Mucosa of descending colon (tissue), 3 donors: ENCODE results near the gene C10orf95. TPM values are rescaled to one million over a fixed set of nuclear protein-coding genes. Genes with fewer than 3 reads are reported as not detected.
A peak's percentile ranks its signal among the peaks of the same experiment; 100 is the strongest.

Experiments
- ATAC-seq: fragments of 200-7000 bp; cut with Tn5 transposase; one replicate; pipeline ENCODE4 v1.9.1; 2020; ENCODE audit warnings: mild to moderate bottlenecking, moderate library complexity
- DNase-seq, 3 donors: peaks; one replicate each; pipeline ENCODE4 v3.0.0-alpha.2; 2020
- H3K36me3 ChIP-seq: fragments of 200-600 bp; one replicate; pipeline ENCODE4 v1.8.0; 2021; ENCODE audit warnings: low read depth, mild to moderate bottlenecking
- H3K4me1 ChIP-seq: fragments of 200-600 bp; one replicate; pipeline ENCODE4 v1.8.0; 2021; ENCODE audit warnings: low read depth, mild to moderate bottlenecking
- H3K4me3 ChIP-seq: fragments of 200-600 bp; one replicate; pipeline ENCODE4 v1.8.0; 2021; ENCODE audit warnings: mild to moderate bottlenecking
- H3K9me3 ChIP-seq: fragments of 200-600 bp; one replicate; pipeline ENCODE4 v1.8.0; 2021; ENCODE audit warnings: mild to moderate bottlenecking
- intact Hi-C, 2 donors: fragments of 100-400 bp; cut with DNase I in 1 of 2; cut with micrococcal nuclease in 1 of 2; formaldehyde crosslinking; loops; one replicate each; pipeline versions ENCODE4 v1.11.0 to v1.11.1; 2022; cut with DNase I, micrococcal nuclease
- total RNA-seq, 3 donors: library from RNA; stranded (reverse); fragmentation: NEBNext Ultra II Directional in 2 of 3; extraction: Animal tissue kit (Norgen Biotek cat#: 25700) in 2 of 3; gene quantifications; one replicate each; pipeline versions ENCODE4 v1.2.1 to v1.2.4, GENCODE V29; 2021 to 2023
- TF ChIP-seq, protein P1 (sequence below): fragments of 200-600 bp; IDR thresholded peaks from one replicate; pipeline ENCODE4 v1.8.0; 2022; ENCODE audit warnings: antibody characterized with exemption, mild to moderate bottlenecking
- donor health status: DM: no; HTN: no; CAD: no; lungs with moderate emphysema.
- donor health status: DM: no; HTN: no; CAD: no.
- donor health status: DM: no; HTN: yes; CAD: no.

Gene C10orf95
- total RNA-seq, 3 donors from 2014 or later = 0.41 to 2.3 (median 2.0) TPM

- ATAC-seq = no peak
- DNase-seq = peak; percentile 63 to 76 (median 76)
- peaks cover 27% of the 10 kb centered on the region for H3K4me1 ChIP-seq
- TF ChIP-seq, protein P1, sequence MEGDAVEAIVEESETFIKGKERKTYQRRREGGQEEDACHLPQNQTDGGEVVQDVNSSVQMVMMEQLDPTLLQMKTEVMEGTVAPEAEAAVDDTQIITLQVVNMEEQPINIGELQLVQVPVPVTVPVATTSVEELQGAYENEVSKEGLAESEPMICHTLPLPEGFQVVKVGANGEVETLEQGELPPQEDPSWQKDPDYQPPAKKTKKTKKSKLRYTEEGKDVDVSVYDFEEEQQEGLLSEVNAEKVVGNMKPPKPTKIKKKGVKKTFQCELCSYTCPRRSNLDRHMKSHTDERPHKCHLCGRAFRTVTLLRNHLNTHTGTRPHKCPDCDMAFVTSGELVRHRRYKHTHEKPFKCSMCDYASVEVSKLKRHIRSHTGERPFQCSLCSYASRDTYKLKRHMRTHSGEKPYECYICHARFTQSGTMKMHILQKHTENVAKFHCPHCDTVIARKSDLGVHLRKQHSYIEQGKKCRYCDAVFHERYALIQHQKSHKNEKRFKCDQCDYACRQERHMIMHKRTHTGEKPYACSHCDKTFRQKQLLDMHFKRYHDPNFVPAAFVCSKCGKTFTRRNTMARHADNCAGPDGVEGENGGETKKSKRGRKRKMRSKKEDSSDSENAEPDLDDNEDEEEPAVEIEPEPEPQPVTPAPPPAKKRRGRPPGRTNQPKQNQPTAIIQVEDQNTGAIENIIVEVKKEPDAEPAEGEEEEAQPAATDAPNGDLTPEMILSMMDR = no peak
- H3K9me3 ChIP-seq = no peaks in the 10 kb centered on the region
- no peaks in the 10 kb centered on the region for H3K36me3 ChIP-seq
- intact Hi-C loops = no loop called here
- no peak overlapping the region for H3K4me3 ChIP-seq
These were observed 31.8 kb downstream of the C10orf95 start for GRCh38 chr10:102419269-102420180.

DNA sequence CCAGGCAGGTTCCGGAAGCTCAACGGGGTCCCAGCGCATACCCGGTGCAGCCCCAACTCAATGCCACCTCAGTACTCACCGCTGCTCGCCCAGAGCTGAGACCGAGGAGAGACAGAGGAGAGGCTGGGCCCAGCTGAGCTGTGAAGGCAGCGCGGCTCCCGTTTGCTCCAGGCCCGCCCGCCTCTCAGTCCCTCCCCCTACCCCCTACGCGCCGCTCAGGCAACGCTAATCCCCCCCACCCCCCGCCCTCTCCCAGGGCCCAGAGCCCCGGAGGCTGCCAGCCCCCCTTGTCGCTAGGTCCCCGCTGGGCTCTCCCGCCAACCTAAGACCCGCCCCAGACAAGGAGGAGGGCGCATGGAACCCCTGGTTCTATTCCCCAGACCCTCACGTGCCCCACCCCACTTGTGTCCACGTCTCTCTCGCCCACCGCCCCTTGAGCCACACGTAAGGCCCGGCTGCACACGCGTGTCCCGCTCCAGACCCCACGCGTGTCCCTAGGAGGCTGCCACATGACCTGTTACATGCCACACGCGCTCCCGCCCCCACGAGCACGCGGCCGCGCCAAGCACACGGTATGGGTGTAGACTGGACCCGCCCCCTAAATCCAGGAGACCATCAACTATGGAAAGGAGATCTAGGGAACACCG lies 32.6 kb downstream of the C10orf95 start, which contains the start of gene PSD:
TSS of gene PSD (minus strand) at position 164 of the 647 bp plus-strand sequence. CDS start 1,747 bp downstream, outside the sequence.
- no peak for ATAC-seq

DNA sequence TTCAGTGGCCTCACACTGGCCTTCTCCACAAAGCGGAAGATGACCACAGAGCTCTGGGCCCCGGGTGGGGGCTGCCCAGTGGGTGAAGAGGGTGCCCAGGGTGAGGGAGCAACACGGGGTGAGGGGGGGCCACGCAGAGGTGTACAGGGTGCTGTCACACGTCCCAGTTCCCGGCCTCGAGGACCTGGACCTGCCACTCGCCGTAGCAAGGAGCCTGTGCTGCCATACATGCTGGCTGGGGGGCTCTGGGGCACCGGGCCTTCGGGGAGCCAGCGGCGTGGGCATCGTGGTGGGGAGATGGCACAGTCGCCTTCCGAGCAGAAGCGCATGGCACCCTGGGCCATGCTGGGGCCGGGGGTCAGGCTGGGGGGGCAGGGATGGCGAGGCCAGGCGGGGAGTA lies 34.6 kb downstream of the C10orf95 start:
- intact Hi-C loops = no loop called here
- Histone ChIP-seq H3K4me3 (no peak overlapping the region), H3K4me1 (peaks cover 14% of the 10 kb centered on the region), H3K36me3 (no peaks in the 10 kb centered on the region), H3K9me3 (no peaks in the 10 kb centered on the region)
- DNase-seq (peak in 1 of 3 donors; percentile 52), ATAC-seq (no peak)
- TF ChIP-seq, protein P1 = no peak

More for the DNA sequence above, 32.6 kb downstream of the C10orf95 start, which contains the start of gene PSD:
- TF ChIP-seq, protein P1 = no peak
- H3K4me1 ChIP-seq = peaks cover 27% of the 10 kb centered on the region
- H3K4me3 ChIP-seq = no peak within 1 kb of the TSS
- H3K36me3 ChIP-seq = no peaks in the 10 kb centered on the region
- H3K9me3 ChIP-seq = no peaks in the 10 kb centered on the region
- peak in 1 of 3 donors; percentile 55 for DNase-seq
- intact Hi-C loops = no loop called here

DNA sequence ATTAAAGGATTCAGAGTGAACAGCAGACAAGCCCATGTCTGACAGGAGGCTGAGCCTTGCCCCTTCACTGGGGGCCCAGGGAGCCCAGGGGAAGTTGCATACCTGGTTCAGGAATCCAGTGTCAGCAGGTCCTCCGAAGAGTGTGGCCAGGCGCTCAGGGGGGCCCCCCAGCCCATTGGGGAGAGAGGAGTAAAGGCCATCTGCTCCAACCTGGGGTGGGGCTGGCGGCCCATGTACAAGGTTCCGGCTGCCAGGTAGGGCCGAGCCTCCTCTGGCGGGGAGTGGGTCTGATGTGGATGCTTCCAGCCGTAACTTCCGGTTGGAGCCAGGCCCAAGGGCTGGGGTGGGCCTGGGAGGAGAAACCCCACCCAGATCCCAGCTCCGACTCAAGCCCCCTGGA lies 35.1 kb downstream of the C10orf95 start:
- Histone ChIP-seq H3K4me1 (peaks cover 14% of the 10 kb centered on the region), H3K36me3 (no peaks in the 10 kb centered on the region), H3K9me3 (no peaks in the 10 kb centered on the region), H3K4me3 (no peak overlapping the region)
- DNase-seq (peak in 1 of 3 donors; percentile 38), ATAC-seq (no peak)
- intact Hi-C loops = no loop called here
- TF ChIP-seq, protein P1 = no peak

DNA sequence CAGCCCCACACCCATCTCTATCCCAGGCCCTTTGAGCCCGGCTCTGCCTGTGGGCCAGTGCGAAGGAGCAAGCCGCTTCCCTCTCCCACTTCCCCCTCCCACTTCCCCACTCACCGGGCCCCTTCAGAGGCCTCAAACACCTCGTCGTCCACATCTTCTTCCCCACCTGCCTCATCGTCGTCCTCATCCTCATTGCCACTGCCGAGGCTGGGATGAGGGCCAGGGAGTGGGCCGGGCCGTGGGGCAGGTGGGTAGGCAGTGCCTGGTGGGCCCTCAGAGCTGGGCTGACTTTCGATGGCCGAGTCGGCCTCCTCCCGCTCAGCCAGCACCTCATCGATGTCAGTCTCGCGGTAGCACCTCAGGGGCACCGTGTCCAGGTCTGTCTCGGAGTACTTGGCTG lies 36.6 kb downstream of the C10orf95 start:
- H3K4me3 ChIP-seq = no peak overlapping the region
- no peaks in the 10 kb centered on the region for H3K9me3 ChIP-seq
- H3K4me1 ChIP-seq = peaks cover 9% of the 10 kb centered on the region
- intact Hi-C loops = no loop called here
- H3K36me3 ChIP-seq = no peaks in the 10 kb centered on the region
- ATAC-seq = no peak
- TF ChIP-seq, protein P1 = no peak
- DNase-seq = no peak
